Measurements from ENCODE around the gene MFAP2.

The MFAP2 gene

DNA sequence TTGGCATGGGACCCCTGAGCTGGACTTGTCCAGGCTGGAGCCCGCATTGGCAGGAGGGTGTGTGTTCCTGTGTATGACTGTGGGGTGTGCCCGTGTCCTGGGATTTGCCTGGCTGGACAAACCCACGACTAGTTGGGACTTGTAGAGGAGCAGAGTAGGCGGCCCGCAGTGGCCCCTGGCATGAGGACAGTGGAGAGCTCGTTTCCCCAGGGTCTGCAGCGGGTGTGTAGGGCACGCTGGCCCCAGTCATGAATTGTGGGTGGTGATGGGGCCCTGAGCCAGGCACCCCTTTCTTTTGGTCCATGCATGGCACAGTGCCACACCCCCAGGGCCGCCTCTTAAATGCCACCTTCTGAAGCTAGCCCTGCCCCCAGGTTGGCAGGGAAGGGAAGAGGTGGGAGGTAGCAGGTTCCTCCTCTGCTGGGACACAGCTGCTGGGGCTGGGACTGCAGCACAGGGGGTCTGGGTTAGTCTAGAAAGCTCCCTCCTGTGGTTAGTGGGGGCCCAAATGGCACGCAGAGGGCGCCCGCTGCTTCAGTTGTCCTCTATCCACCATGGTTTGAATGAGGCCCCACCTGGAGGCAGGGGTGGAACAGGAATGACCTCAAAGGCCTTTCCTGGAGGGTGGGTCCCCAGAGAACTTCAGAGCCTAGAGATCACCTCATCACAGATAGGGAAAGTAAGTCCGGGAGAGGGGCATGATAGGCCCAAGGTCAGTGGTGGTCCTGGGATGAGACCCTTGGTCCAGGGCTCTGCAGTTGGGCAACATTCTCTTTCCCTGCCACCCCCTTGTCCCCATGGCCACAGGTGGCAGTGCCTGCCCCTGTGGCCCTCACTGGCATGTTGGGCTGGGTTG, 54.6 kb downstream of the MFAP2 start:
- H3K9ac ChIP-seq (ENCODE audit: low read length): no peak overlapping the region
- H3K36me3 ChIP-seq (ENCODE audit: control insufficient read depth, insufficient read depth, low read length, severe bottlenecking): no peaks in the 10 kb centered on the region
- no peaks in the 10 kb centered on the region for H3K27me3 ChIP-seq (replicated peaks; ENCODE audit: control insufficient read depth, insufficient read depth, low read length)
- no peaks in the 10 kb centered on the region for H3K9me3 ChIP-seq (ENCODE audit: control insufficient read depth, low read length)
- DNase-seq (ENCODE audit: low read depth): no peak
- H3K4me3 ChIP-seq (ENCODE audit: low read length): no peak overlapping the region
- H3K4me1 ChIP-seq (ENCODE audit: control insufficient read depth, insufficient read depth, low read length): no peaks in the 10 kb centered on the region

GRCh38 chr1:16924919-16925477, 55.4 kb downstream of the MFAP2 start:
- no peak overlapping the region for H3K4me3 ChIP-seq (ENCODE audit: low read length)
- no peaks in the 10 kb centered on the region for H3K4me1 ChIP-seq (ENCODE audit: control insufficient read depth, insufficient read depth, low read length)
- no peak for DNase-seq (ENCODE audit: low read depth)
- H3K9me3 ChIP-seq (ENCODE audit: control insufficient read depth, low read length): no peaks in the 10 kb centered on the region
- H3K9ac ChIP-seq (ENCODE audit: low read length): no peak overlapping the region
- H3K27me3 ChIP-seq (replicated peaks; ENCODE audit: control insufficient read depth, insufficient read depth, low read length): no peaks in the 10 kb centered on the region
- H3K36me3 ChIP-seq (ENCODE audit: control insufficient read depth, insufficient read depth, low read length, severe bottlenecking): no peaks in the 10 kb centered on the region
